Activated T-cell treated with anti-CD3 and anti-CD28 coated beads, Interleukin-2, amount 50 U/mL, for 24 hours (primary cell): ENCODE data around the gene GOLGA6L2.

Experiments
- DNase-seq: peaks from one replicate; pipeline ENCODE4 v3.0.0-alpha.2; 2020
- H3K27ac Mint-ChIP-seq: 2 replicates; pipeline ENCODE4 v1.8.0; 2020; ENCODE audit warnings: mild to moderate bottlenecking, mixed read lengths
- H3K27me3 Mint-ChIP-seq: 2 replicates; pipeline ENCODE4 v1.8.0; 2020; ENCODE audit warnings: mixed read lengths
- H3K36me3 Mint-ChIP-seq: 2 replicates; pipeline ENCODE4 v1.8.0; 2020; ENCODE audit warnings: low read depth, mixed read lengths
- H3K4me1 Mint-ChIP-seq: 2 replicates; pipeline ENCODE4 v1.8.0; 2020; ENCODE audit warnings: low read depth, mixed read lengths
- H3K4me3 Mint-ChIP-seq: 2 replicates; pipeline ENCODE4 v1.8.0; 2020; ENCODE audit warnings: mild to moderate bottlenecking, moderate library complexity, mixed read lengths
- H3K9me3 Mint-ChIP-seq: 2 replicates; pipeline ENCODE4 v1.8.0; 2020; ENCODE audit warnings: mixed read lengths

The GOLGA6L2 gene, protein sequence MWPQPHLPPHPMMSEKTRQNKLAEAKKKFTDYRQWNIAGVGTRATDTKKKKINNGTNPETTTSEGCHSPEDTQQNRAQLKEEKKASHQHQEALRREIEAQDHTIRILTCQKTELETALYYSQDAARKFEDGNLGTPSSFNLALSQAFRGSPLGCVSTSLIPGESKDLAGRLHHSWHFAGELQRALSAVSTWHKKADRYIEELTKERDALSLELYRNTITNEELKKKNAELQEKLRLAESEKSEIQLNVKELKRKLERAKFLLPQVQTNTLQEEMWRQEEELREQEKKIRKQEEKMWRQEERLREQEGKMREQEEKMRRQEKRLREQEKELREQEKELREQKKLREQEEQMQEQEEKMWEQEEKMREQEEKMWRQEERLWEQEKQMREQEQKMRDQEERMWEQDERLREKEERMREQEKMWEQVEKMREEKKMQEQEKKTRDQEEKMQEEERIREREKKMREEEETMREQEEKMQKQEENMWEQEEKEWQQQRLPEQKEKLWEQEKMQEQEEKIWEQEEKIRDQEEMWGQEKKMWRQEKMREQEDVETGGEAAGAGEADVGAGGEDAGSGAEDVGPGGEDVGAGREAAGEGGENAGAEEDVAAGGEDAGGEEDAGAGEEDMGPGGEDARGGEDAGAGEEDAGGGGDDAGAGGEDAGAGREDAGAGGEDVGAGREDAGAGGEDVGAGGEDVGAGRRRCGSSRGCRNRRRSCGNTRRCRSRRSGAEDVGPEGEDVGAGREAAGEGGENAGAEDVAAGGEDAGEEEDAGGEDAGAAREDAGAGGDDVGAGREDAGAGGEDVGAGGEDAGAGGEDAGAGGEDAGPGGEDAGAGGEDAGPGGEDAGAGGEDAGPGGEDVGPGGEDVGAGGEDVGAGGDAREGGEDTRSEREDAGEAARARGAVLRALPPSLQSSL

DNA sequence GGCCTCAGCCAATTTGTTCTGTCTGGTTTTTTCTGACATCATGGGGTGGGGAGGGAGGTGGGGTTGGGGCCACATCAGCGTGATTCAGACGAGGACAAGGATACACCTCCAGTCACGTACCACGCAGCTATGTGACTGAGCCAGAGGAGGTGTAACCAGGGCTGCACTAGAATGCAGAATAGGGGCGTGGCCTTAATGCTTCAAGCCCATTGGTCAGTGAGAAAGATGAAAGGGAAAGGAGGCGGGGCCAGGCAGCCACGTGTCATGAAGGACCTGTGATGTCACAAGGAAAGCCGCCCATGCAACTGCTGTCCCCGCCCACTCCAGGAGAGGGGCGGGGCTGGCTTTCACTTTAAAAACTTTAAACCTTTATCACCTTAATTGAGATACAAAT lies at the start of gene GOLGA6L2:
Gene GOLGA6L2, minus strand, starts transcription at position 137 of the 394 bp plus-strand sequence. Its CDS starts 62 bp downstream, at position 75.
- no peaks in the 10 kb centered on the region for H3K36me3 Mint-ChIP-seq
- H3K27ac Mint-ChIP-seq = no peak within 1 kb of the TSS
- H3K27me3 Mint-ChIP-seq = peaks cover 11% of the 10 kb centered on the region
- no peaks in the 10 kb centered on the region for H3K4me1 Mint-ChIP-seq
- DNase-seq = no peak
- H3K9me3 Mint-ChIP-seq = no peaks in the 10 kb centered on the region
- H3K4me3 Mint-ChIP-seq = no peak within 1 kb of the TSS

DNA sequence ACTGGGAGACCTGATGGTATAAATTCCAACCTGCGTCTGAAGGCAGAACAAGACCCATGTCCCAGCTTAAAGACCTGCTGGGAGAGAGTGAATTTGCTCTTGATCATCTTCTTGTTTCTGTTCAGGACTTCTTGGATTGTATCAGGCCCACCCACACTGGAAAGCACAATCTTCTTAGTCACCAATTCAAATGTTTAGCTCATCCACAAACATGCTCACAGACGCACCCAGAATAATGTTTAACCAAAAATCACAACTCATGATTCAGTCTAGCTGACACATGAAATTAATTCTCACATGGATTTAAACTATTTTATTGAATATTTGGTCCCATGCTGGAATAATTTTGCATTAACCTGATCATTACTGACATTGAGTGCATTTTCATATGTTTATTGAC lies 37.8 kb upstream of the GOLGA6L2 start:
- no peak for DNase-seq
- Mint-ChIP-seq H3K4me3 (no peak overlapping the region), H3K4me1 (no peaks in the 10 kb centered on the region)

DNA sequence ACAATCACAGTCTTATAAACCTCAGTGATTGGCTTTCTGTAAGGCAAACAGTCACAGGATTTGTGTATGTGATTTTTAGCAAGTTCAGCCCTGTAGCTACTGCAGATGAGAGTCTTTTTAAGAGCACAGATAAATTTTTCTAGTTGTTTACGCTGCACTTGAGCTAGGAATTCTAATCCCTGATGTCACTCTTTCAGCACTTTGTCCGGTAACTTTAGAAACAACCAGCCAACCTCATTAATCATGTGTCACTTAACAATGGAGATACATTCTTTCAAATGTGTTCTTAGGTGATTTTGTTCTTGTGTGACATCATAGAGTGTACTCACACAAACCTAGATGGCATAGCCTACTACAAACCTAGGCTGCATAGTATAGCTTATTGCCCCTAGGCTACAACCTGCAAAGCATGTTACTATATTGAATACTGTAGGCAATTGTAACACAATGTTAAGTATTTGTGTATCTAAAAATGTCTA lies 36.8 kb upstream of the GOLGA6L2 start:
- Mint-ChIP-seq H3K4me3 (no peak overlapping the region), H3K27me3 (peaks cover 10% of the 10 kb centered on the region), H3K27ac (no peak overlapping the region), H3K36me3 (no peaks in the 10 kb centered on the region), H3K9me3 (no peaks in the 10 kb centered on the region), H3K4me1 (no peaks in the 10 kb centered on the region)
- no peak for DNase-seq

More for the DNA sequence above, 37.8 kb upstream of the GOLGA6L2 start:
- Mint-ChIP-seq H3K27me3 (peaks cover 10% of the 10 kb centered on the region), H3K9me3 (no peaks in the 10 kb centered on the region), H3K27ac (no peak overlapping the region), H3K36me3 (no peaks in the 10 kb centered on the region)

DNA sequence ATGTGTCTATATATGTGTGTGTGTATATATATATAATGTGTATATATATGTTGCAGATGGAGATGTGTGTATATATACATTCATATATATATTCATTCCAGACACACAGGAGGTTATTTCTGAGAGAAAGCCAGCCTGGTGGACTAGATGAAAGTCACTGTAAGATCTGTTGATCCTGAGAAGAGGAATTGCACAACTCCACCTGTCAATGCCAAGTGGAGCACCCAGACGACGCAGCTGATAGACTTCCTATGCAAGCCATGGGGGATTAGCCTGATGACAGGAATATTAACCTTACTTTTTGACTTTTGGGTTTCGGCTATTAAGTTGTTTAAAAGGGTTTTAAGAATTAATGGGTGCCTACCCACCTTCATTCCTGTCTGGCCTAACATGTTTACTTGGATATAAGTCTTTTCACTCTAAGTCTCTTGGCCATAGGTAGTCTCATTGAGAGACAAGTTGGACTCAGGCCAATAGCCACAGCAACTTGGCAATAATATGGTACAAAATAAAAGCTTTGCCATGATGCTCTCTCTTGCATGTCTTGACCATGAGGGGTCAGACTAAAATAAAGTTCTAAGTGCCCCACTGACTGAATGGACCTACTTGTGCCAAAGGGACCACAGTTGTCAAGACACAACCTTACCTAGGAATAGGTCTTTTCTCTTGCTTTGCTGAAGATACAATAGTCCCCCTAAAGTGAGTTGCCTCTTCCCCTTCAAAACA lies 35.9 kb upstream of the GOLGA6L2 start:
- peaks cover 10% of the 10 kb centered on the region for H3K27me3 Mint-ChIP-seq
- H3K27ac Mint-ChIP-seq = no peak overlapping the region
- H3K4me1 Mint-ChIP-seq = no peaks in the 10 kb centered on the region
- H3K36me3 Mint-ChIP-seq = no peaks in the 10 kb centered on the region
- DNase-seq = no peak
- no peaks in the 10 kb centered on the region for H3K9me3 Mint-ChIP-seq
- no peak overlapping the region for H3K4me3 Mint-ChIP-seq

DNA sequence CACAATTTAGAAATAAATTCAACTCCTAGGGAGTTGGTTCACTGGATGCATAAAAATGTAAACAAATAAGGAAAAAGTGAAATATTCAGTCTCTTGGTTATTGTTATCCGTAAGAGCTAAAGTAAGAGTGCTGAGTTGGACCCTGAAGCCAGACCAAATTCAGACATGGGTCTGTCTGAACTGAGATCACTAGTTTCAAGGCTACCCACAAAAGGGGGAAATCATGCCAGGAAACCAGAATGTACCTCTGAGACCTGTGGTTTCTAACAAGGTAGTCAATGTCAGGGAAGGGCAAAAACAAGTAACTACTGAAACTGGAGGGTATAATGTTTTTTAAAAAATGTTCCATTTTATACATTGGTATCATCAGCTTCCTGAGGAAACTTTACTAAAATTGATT lies 35.2 kb upstream of the GOLGA6L2 start:
- Mint-ChIP-seq H3K4me3 (no peak overlapping the region), H3K36me3 (no peaks in the 10 kb centered on the region), H3K27ac (no peak overlapping the region)

DNA sequence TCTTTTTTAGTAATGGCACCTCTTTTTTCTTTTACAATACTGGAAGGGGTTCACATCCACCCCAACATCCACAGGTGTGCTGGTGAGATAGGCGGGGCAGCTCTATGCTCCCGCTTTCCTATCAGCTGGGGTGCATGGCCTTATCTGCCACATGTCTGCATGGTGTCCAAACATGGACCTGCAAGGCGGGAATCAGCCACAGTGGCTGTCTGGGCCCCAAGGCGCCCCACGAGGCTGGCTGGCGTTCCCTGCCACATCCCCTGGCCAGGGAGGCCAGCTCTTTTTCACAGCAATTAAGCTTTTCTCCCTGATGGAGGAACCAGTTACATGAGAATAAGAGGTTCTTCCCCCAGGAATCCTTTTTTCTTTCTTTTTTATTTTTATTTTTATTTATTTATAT lies 30.9 kb upstream of the GOLGA6L2 start:
- no peaks in the 10 kb centered on the region for H3K27me3 Mint-ChIP-seq
- H3K36me3 Mint-ChIP-seq = no peaks in the 10 kb centered on the region
- no peak for DNase-seq
- no peak overlapping the region for H3K4me3 Mint-ChIP-seq
- no peaks in the 10 kb centered on the region for H3K4me1 Mint-ChIP-seq
- no peaks in the 10 kb centered on the region for H3K9me3 Mint-ChIP-seq
- no peak overlapping the region for H3K27ac Mint-ChIP-seq

More for the DNA sequence above, 35.2 kb upstream of the GOLGA6L2 start:
- peaks cover 10% of the 10 kb centered on the region for H3K27me3 Mint-ChIP-seq
- DNase-seq = no peak
- no peaks in the 10 kb centered on the region for H3K9me3 Mint-ChIP-seq
- H3K4me1 Mint-ChIP-seq = no peaks in the 10 kb centered on the region

DNA sequence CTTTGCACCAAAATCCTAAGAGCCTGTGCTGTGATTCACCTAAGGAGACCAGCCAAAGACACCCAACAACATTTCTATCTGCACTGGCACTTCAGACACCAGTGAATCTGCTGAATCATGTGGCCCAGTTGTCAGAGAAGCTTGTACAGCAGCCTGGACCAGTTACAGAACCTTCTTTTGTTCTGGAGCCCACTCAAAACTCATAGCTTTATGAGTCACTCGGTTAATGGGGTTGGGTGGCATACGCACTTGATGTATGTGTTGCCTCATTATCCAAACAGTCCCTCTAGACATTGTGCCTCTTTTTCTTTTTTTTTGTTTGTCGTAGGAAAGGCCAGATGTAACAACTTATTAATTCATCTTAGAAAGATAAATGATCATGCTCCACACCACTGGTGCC lies 25.6 kb upstream of the GOLGA6L2 start:
- no peak overlapping the region for H3K27ac Mint-ChIP-seq
- H3K27me3 Mint-ChIP-seq = peaks cover 3% of the 10 kb centered on the region
- no peaks in the 10 kb centered on the region for H3K9me3 Mint-ChIP-seq
- H3K4me3 Mint-ChIP-seq = no peak overlapping the region
- no peak for DNase-seq
- H3K36me3 Mint-ChIP-seq = no peaks in the 10 kb centered on the region
- H3K4me1 Mint-ChIP-seq = no peaks in the 10 kb centered on the region

DNA sequence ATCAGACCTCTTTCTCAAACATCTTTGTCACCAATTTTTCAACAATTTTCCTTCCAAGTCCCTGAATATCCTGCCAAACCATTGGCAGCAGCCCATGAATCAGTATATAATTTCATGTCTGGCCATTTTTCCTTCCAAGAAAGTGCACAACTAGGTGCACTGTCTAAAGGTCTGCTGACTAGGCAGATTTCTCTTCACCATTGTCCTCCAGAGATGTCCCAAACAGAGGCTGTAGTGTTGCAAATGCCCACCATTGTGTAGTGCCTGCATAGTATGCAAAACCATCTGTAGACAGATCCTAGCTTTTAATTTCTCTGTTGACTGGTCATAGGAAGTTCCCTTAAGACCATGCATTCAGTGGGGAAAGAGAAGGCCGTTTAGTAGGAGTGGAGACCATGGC lies 25.0 kb upstream of the GOLGA6L2 start:
- Mint-ChIP-seq H3K4me3 (no peak overlapping the region), H3K4me1 (no peaks in the 10 kb centered on the region), H3K36me3 (no peaks in the 10 kb centered on the region), H3K27ac (no peak overlapping the region), H3K9me3 (no peaks in the 10 kb centered on the region), H3K27me3 (peaks cover 4% of the 10 kb centered on the region)
- no peak for DNase-seq

DNA sequence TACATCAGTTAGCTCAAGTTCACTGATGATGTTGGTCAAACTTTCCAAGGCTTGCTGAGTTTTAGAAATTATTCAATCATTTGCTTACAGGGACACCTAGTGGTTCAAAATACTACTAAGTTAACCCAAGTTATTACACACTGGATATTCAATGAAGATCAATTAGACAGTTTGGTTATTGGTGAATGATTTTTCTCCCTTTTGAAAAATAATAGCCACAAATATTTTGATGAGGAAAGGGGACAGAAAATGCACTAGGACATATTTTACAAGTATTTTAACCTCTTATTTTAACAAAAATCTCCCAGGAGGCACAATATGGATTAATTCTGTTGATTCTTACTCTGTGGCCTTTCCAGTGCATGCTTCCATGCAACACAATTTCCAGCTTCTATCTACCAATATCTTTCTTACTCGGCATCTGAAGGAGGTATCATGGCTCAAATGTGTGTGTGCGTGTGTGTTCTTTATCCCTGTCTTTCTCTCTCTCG lies 20.1 kb upstream of the GOLGA6L2 start:
- no peak for DNase-seq
- Mint-ChIP-seq H3K9me3 (no peaks in the 10 kb centered on the region), H3K4me1 (no peaks in the 10 kb centered on the region), H3K36me3 (no peaks in the 10 kb centered on the region), H3K4me3 (no peak overlapping the region), H3K27ac (no peak overlapping the region), H3K27me3 (peaks cover 6% of the 10 kb centered on the region)

DNA sequence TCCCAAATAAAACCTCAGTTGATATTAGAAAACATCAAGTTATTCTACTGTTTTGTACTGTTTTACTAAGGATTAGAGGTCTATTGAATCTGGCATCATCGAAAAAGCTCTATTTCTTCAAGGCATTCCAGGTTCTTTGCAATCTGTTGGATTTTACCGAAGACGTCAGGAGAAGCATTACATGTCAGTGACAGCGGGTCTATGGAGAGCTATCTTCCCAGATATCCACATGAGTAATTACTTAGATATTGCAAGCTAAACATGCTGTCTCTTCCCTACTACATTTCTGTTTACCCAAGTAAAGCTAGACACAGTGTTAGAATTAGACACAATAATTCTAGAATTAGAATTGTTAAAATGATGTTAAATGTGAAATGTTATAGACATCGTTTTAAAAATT lies 10.8 kb upstream of the GOLGA6L2 start:
- H3K27ac Mint-ChIP-seq = no peak overlapping the region
- H3K9me3 Mint-ChIP-seq = no peaks in the 10 kb centered on the region
- DNase-seq = no peak
- H3K4me1 Mint-ChIP-seq = no peaks in the 10 kb centered on the region
- H3K36me3 Mint-ChIP-seq = no peaks in the 10 kb centered on the region
- no peaks in the 10 kb centered on the region for H3K27me3 Mint-ChIP-seq
- H3K4me3 Mint-ChIP-seq = no peak overlapping the region

DNA sequence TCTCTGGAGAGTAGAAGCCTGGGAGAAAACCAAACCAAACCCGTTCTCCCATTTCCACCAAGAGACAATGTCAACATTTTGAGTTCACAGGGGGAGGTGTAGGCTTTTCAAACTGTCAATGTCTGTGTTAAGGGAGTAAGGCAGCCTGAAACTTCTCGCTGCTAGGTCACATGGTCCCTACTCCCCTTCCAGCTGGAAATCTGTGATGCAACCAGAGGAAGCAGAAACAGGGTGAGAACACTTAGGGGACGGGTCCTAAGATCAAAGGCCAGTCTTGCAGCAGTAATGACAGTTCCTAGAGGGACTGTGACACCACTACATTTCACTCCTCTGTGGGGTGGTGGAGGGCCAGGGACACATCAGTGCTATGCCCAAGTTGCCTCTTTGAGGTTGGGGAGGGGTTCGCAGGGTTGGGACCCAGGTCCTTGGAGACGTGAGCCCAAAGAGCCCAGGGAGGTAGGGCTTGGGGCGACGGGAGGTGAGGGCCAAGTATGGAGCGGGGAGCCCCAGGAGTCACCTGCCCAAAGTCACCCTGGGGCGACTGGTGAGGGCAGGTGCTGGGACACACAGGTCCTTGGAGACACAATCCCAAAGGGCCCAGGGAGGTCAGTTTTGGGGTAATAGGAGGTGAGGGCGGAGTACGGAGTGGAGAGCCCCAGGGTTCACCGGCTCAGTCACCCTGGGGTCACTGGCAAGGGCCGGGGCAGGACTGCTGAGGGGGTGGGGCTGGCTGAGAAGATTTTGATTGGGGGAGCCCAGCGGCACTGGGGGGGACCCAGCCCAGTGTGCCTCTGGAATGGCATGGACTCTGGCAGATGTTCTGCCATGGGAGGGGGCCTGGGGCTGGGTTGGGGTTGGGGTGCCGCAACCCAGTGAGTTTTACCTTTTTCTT lies 582 bp downstream of the GOLGA6L2 start:
- H3K36me3 Mint-ChIP-seq = no peaks in the 10 kb centered on the region
- H3K4me3 Mint-ChIP-seq = no peak overlapping the region
- H3K4me1 Mint-ChIP-seq = no peaks in the 10 kb centered on the region
- no peak overlapping the region for H3K27ac Mint-ChIP-seq
- H3K27me3 Mint-ChIP-seq = peaks cover 11% of the 10 kb centered on the region
- H3K9me3 Mint-ChIP-seq = no peaks in the 10 kb centered on the region
- DNase-seq = no peak

DNA sequence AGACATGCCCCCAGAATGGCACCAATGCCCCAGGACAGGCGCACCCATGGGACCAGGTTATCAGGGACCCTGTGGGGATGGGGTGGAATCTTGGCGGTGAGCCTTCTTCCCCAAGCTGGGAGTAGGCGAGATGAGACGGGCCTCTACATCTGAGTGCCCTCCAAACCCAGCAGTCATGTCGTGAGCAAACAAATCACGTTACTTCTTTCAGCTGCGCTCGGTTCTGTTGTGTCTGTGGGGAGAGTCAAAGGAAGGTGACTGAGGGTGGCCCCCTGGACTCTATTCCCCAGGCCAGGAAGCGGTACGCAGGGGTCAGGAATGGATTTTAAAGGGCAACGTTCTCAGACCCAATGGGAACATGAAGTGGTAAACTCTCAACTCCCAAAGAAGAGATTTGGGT lies 2.8 kb downstream of the GOLGA6L2 start:
- no peak overlapping the region for H3K27ac Mint-ChIP-seq
- no peaks in the 10 kb centered on the region for H3K9me3 Mint-ChIP-seq
- H3K36me3 Mint-ChIP-seq = no peaks in the 10 kb centered on the region
- no peak for DNase-seq
- H3K27me3 Mint-ChIP-seq = peaks cover 11% of the 10 kb centered on the region
- no peaks in the 10 kb centered on the region for H3K4me1 Mint-ChIP-seq
- H3K4me3 Mint-ChIP-seq = no peak overlapping the region

DNA sequence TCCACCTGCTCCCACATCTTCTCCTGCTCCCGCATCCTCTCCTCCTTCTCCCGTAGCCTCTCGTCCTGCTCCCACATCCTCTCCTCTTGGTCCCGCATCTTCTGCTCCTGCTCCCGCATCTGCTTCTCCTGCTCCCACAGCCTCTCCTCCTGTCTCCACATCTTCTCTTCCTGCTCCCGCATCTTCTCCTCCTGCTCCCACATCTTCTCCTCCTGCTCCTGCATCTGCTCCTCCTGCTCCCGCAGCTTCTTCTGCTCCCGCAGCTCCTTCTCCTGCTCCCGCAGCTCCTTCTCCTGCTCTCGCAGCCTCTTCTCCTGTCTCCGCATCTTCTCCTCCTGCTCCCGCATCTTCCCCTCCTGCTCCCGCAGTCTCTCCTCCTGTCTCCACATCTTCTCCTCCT lies 5.8 kb downstream of the GOLGA6L2 start:
- Mint-ChIP-seq H3K4me1 (no peaks in the 10 kb centered on the region), H3K27me3 (peaks cover 11% of the 10 kb centered on the region), H3K4me3 (no peak overlapping the region), H3K36me3 (no peaks in the 10 kb centered on the region), H3K27ac (no peak overlapping the region), H3K9me3 (no peaks in the 10 kb centered on the region)
- DNase-seq = no peak
